Caco-2 (cell line): ENCODE results near the gene SRRD. TPM values are rescaled to one million over a fixed set of nuclear protein-coding genes. Genes with fewer than 3 reads are reported as not detected.

Source experiments
- BruUV-seq: library from RNA; stranded (reverse); fragments of 400-500 nt; replicated peaks from 2 replicates; lab custom pipeline; 2021; lab: Mats Ljungman, UMichigan
- CTCF ChIA-PET: fragments of 300-600 bp; sonication (Branson Sonifier 250); formaldehyde crosslinking; loops from one replicate; lab custom pipeline; 2022; ENCODE audit warnings: antibody characterized with exemption; lab: Charles Lee
- POLR2A ChIA-PET: fragments of 300-600 bp; sonication (Branson Sonifier 250); formaldehyde crosslinking; loops from one replicate; lab custom pipeline; 2022; ENCODE audit warnings: antibody characterized with exemption; lab: Charles Lee
- DNase-seq, 2 experiments: peaks; one replicate each; pipeline versions ENCODE4 v3.0.0 to v3.0.0-alpha.2; 2020 to 2022
- H3K27me3 ChIP-seq: replicated peaks from 2 replicates; pipeline ENCODE4 v1.6.0; 2011; ENCODE audit warnings: low read length; ENCODE audit not compliant: control insufficient read depth, insufficient read depth
- H3K36me3 ChIP-seq: 2 replicates; pipeline ENCODE4 v1.5.1; 2011; ENCODE audit warnings: low read length; ENCODE audit not compliant: control insufficient read depth, insufficient read depth
- H3K4me1 ChIP-seq: fragments of 250-450 bp; sonication (Bioruptor Pico); 2 replicates; pipeline ENCODE4 v1.5.1; 2020; ENCODE audit warnings: mild to moderate bottlenecking
- H3K4me3 ChIP-seq: 2 replicates; pipeline ENCODE4 v1.5.1; 2011; ENCODE audit warnings: low read depth, mild to moderate bottlenecking, control low read depth, low read length
- H3K9me3 ChIP-seq: fragments of 250-450 bp; sonication (Bioruptor Pico); 2 replicates; pipeline ENCODE4 v1.5.1; 2020; ENCODE audit warnings: mild to moderate bottlenecking, moderate library complexity
- H3K27ac Mint-ChIP-seq: one replicate; pipeline ENCODE4 v1.8.0; 2022; ENCODE audit warnings: mixed read lengths; ENCODE audit not compliant: unreplicated experiment
- H3K27me3 Mint-ChIP-seq: one replicate; pipeline ENCODE4 v1.8.0; 2022; ENCODE audit warnings: mixed read lengths; ENCODE audit not compliant: insufficient read depth, unreplicated experiment
- H3K36me3 Mint-ChIP-seq: one replicate; pipeline ENCODE4 v1.8.0; 2022; ENCODE audit warnings: mild to moderate bottlenecking, mixed read lengths; ENCODE audit not compliant: insufficient read depth, unreplicated experiment
- H3K4me1 Mint-ChIP-seq: one replicate; pipeline ENCODE4 v1.8.0; 2022; ENCODE audit warnings: low read depth, mixed read lengths; ENCODE audit not compliant: unreplicated experiment
- H3K4me3 Mint-ChIP-seq: one replicate; pipeline ENCODE4 v1.8.0; 2022; ENCODE audit warnings: mild to moderate bottlenecking, moderate library complexity, mixed read lengths; ENCODE audit not compliant: unreplicated experiment
- H3K9me3 Mint-ChIP-seq: one replicate; pipeline ENCODE4 v1.8.0; 2022; ENCODE audit warnings: mixed read lengths; ENCODE audit not compliant: unreplicated experiment
- CTCF ChIP-seq, 2 experiments: fragments of 200-600 bp in 1 of 2; IDR thresholded peaks; 1 replicate in 1 of 2; 2 replicates in 1 of 2; pipeline versions ENCODE4 v1.5.1 to v1.8.0; 2011 to 2022; ENCODE audit warnings: antibody characterized with exemption in 1 of 2, control low read depth in 1 of 2, inconsistent platforms in 1 of 2, low read depth in 1 of 2, low read length in 1 of 2, mild to moderate bottlenecking in 1 of 2, moderate library complexity in 1 of 2; ENCODE audit not compliant: insufficient read depth in 1 of 2, severe bottlenecking in 1 of 2, unreplicated experiment in 1 of 2
- intact Hi-C: fragments of 100-400 bp; cut with micrococcal nuclease; formaldehyde crosslinking; loops from one replicate; pipeline ENCODE4 v1.10.0; 2022; ENCODE audit not compliant: unreplicated experiment
- total RNA-seq: library from RNA; stranded (reverse); gene quantifications from 2 replicates; pipeline ENCODE4 v1.2.3, GENCODE V29; 2022

The SRRD gene
- total RNA-seq, 1 experiment from 2014 or later: 21.8 TPM

- ChIA-PET POLR2A (no interaction called here), CTCF (interaction anchor here (0.6 kb wide), 1 partner anchor 92 kb away, joined by 3 read pairs; no protein-coding TSS in a partner anchor)
- no peaks in the 10 kb centered on the region for H3K27me3 Mint-ChIP-seq
- H3K4me1 ChIP-seq: no peaks in the 10 kb centered on the region; the same call in 1 of the 2 replicates
- H3K27ac Mint-ChIP-seq: no peak overlapping the region
- no peaks in the 10 kb centered on the region for H3K27me3 ChIP-seq
- no peaks in the 10 kb centered on the region for H3K9me3 ChIP-seq
- no peak for DNase-seq
- no peaks in the 10 kb centered on the region for H3K9me3 Mint-ChIP-seq
- H3K4me3 ChIP-seq: no peak overlapping the region
- no TSS peak for BruUV-seq
- intact Hi-C loops: loop anchor here (5.0 kb wide), 1 partner anchor 51 kb away; no protein-coding TSS in a partner anchor
- no peaks in the 10 kb centered on the region for H3K36me3 ChIP-seq
- no peak for TF ChIP-seq CTCF (IDR thresholded peaks at IDR 0.05; ENCODE audit: insufficient read depth in 1 of 2, low read depth in 1 of 2, low read length in 1 of 2, severe bottlenecking in 1 of 2, unreplicated experiment in 1 of 2)
- no peak overlapping the region for H3K4me3 Mint-ChIP-seq
- peaks cover 8% of the 10 kb centered on the region for H3K36me3 Mint-ChIP-seq
- H3K4me1 Mint-ChIP-seq: no peaks in the 10 kb centered on the region
Measured at GRCh38 chr22:26515931-26516330, 32.3 kb downstream of the SRRD start.

- no peaks in the 10 kb centered on the region for H3K27me3 ChIP-seq
- Mint-ChIP-seq H3K36me3 (peaks cover 8% of the 10 kb centered on the region), H3K4me3 (no peak overlapping the region), H3K9me3 (no peaks in the 10 kb centered on the region), H3K27ac (no peak overlapping the region), H3K4me1 (no peaks in the 10 kb centered on the region), H3K27me3 (no peaks in the 10 kb centered on the region)
- POLR2A ChIA-PET: no interaction called here
- intact Hi-C loops: loop anchor here (5.0 kb wide), 1 partner anchor 51 kb away; no protein-coding TSS in a partner anchor
- no peak overlapping the region for H3K4me3 ChIP-seq
- no peaks in the 10 kb centered on the region for H3K9me3 ChIP-seq
- DNase-seq: no peak
- CTCF ChIA-PET: interaction anchor here (0.6 kb wide), 1 partner anchor 91 kb away, joined by 3 read pairs; no protein-coding TSS in a partner anchor
- H3K4me1 ChIP-seq: no peaks in the 10 kb centered on the region; the same call in 1 of the 2 replicates
- H3K36me3 ChIP-seq: no peaks in the 10 kb centered on the region
- no TSS peak for BruUV-seq
- TF ChIP-seq CTCF (IDR thresholded peaks at IDR 0.05; ENCODE audit: insufficient read depth in 1 of 2, low read depth in 1 of 2, low read length in 1 of 2, severe bottlenecking in 1 of 2, unreplicated experiment in 1 of 2): no peak
Measured at GRCh38 chr22:26516503-26516902, 32.8 kb downstream of the SRRD start.

DNA sequence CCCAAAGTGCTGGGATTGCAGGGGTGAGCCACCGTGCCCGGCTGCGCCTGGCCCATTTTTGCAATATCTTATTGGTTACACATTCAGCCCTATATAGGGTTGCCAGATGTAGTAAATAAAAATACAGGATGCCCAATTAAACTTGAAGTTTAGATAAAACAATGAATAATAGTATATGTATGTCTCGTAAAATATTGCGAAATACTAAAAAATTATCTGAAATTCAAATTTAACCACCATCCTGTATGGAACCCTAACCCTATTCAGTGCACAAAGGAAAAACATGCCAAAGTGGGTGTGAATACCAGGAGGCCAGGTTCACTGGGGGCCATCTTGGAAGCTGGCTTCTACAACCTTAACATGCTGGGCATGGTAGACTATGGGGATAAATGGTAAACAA is 33.8 kb downstream of the SRRD start:
- no peak for TF ChIP-seq CTCF (IDR thresholded peaks at IDR 0.05; ENCODE audit: insufficient read depth in 1 of 2, low read depth in 1 of 2, low read length in 1 of 2, severe bottlenecking in 1 of 2, unreplicated experiment in 1 of 2)
- BruUV-seq: no TSS peak
- ChIA-PET CTCF (no interaction called here), POLR2A (no interaction called here)
- Mint-ChIP-seq H3K27ac (no peak overlapping the region), H3K4me3 (no peak overlapping the region), H3K4me1 (no peaks in the 10 kb centered on the region), H3K9me3 (no peaks in the 10 kb centered on the region), H3K36me3 (peaks cover 2% of the 10 kb centered on the region), H3K27me3 (no peaks in the 10 kb centered on the region)
- H3K36me3 ChIP-seq: no peaks in the 10 kb centered on the region
- no peaks in the 10 kb centered on the region; the same call in 1 of the 2 replicates for H3K4me1 ChIP-seq
- no peaks in the 10 kb centered on the region for H3K9me3 ChIP-seq
- no peak for DNase-seq
- H3K27me3 ChIP-seq: no peaks in the 10 kb centered on the region
- H3K4me3 ChIP-seq: no peak overlapping the region
- intact Hi-C loops: loop anchor here (5.0 kb wide), 1 partner anchor 50 kb away; no protein-coding TSS in a partner anchor
